Measurements from ENCODE around the gene TMEM234. TPM values are rescaled to one million over a fixed set of nuclear protein-coding genes. Genes with fewer than 3 reads are reported as not detected.
A peak's percentile ranks its signal among the peaks of the same experiment; 100 is the strongest.

The TMEM234 gene
- total RNA-seq, 4 donors from 2014 or later, result 7.7 to 18.7 (median 12.6) TPM

- no peak overlapping the region for H3K27ac ChIP-seq
- no peaks in the 10 kb centered on the region for H3K27me3 ChIP-seq
- H3K36me3 ChIP-seq, result no peaks in the 10 kb centered on the region
- no peaks in the 10 kb centered on the region for H3K4me1 ChIP-seq
- DNase-seq (ENCODE audit: low spot score in 2 of 2), result no peak
- H3K4me3 ChIP-seq, result no peak overlapping the region
- H3K9me3 ChIP-seq, result no peaks in the 10 kb centered on the region
- 88% methylated on average over 6 of the region's 6 CpGs for WGBS
- TF ChIP-seq CTCF (IDR thresholded peaks at IDR 0.05), result no peak
- TF ChIP-seq POLR2AphosphoS5 (IDR thresholded peaks at IDR 0.05), result no peak
- no peak for TF ChIP-seq POLR2A (IDR thresholded peaks at IDR 0.05)
- TF ChIP-seq EP300 (IDR thresholded peaks at IDR 0.05), result no peak
Observed at GRCh38 chr1:32257227-32257508, 35.0 kb upstream of the TMEM234 start.

- H3K27ac ChIP-seq, result no peak overlapping the region
- H3K4me1 ChIP-seq, result no peaks in the 10 kb centered on the region
- H3K27me3 ChIP-seq, result no peaks in the 10 kb centered on the region
- 76% methylated on average over 9 of the region's 9 CpGs for WGBS
- H3K36me3 ChIP-seq, result no peaks in the 10 kb centered on the region
- no peaks in the 10 kb centered on the region for H3K9me3 ChIP-seq
- no peak for DNase-seq (ENCODE audit: low spot score in 2 of 2)
- TF ChIP-seq CTCF (IDR thresholded peaks at IDR 0.05) (no peak), EP300 (IDR thresholded peaks at IDR 0.05) (no peak), POLR2AphosphoS5 (IDR thresholded peaks at IDR 0.05) (no peak), POLR2A (IDR thresholded peaks at IDR 0.05) (no peak)
- H3K4me3 ChIP-seq, result no peak overlapping the region
Observed at GRCh38 chr1:32256473-32257226, 34.5 kb upstream of the TMEM234 start.

- no peaks in the 10 kb centered on the region for H3K36me3 ChIP-seq
- no peak for DNase-seq (ENCODE audit: low spot score in 2 of 2)
- no peaks in the 10 kb centered on the region for H3K9me3 ChIP-seq
- H3K4me1 ChIP-seq, result peaks cover 3% of the 10 kb centered on the region
- H3K27me3 ChIP-seq, result no peaks in the 10 kb centered on the region
- TF ChIP-seq POLR2AphosphoS5 (IDR thresholded peaks at IDR 0.05) (no peak), CTCF (IDR thresholded peaks at IDR 0.05) (no peak), POLR2A (IDR thresholded peaks at IDR 0.05) (no peak), EP300 (IDR thresholded peaks at IDR 0.05) (no peak)
- 79% methylated on average over 10 of the region's 10 CpGs for WGBS
- H3K27ac ChIP-seq, result no peak overlapping the region
- no peak overlapping the region for H3K4me3 ChIP-seq
Observed at GRCh38 chr1:32255072-32256071, 33.2 kb upstream of the TMEM234 start.

- Histone ChIP-seq H3K27me3 (no peaks in the 10 kb centered on the region), H3K4me3 (peak within 1 kb of the TSS; percentile 15), H3K36me3 (no peaks in the 10 kb centered on the region), H3K9me3 (no peaks in the 10 kb centered on the region), H3K27ac (peak within 1 kb of the TSS; percentile 40), H3K4me1 (peaks cover 32% of the 10 kb centered on the region)
- TF ChIP-seq POLR2A (IDR thresholded peaks at IDR 0.05) (no peak), EP300 (IDR thresholded peaks at IDR 0.05) (no peak), CTCF (IDR thresholded peaks at IDR 0.05) (no peak), POLR2AphosphoS5 (IDR thresholded peaks at IDR 0.05) (no peak)
- no peak for DNase-seq (ENCODE audit: low spot score in 2 of 2)
- WGBS, result 84% methylated on average over 22 of the region's 25 CpGs
Observed at GRCh38 chr1:32250893-32251716, 29.0 kb upstream of the TMEM234 start, which contains the start of gene LCK. LCK (plus strand) TSS chr1:32251265; CDS start chr1:32274330, 23,065 bp downstream.

Data from suprapubic skin (tissue), 4 donors.